Measurements from ENCODE around the gene NT5DC1. TPM values are rescaled to one million over a fixed set of nuclear protein-coding genes. Genes with fewer than 3 reads are reported as not detected.

NT5DC1 gene
- polyA plus RNA-seq, 2 of the 4 experiments (the other 2 are of a cell fraction): 26.9 to 31.5 TPM

GRCh38 chr6:116221911-116222310, 121.3 kb downstream of the NT5DC1 start:
- Histone ChIP-seq H3K4me1 (no peaks in the 10 kb centered on the region), H3K27ac (no peak overlapping the region), H3K9me3 (no peaks in the 10 kb centered on the region), H3K4me3 (no peak overlapping the region), H3K4me2 (no peak overlapping the region)
- WGBS (ENCODE audit: missing lambda C conversion rate): 93% methylated on average over 2 of the region's 2 CpGs
- FAIRE-seq (no peak), ATAC-seq (no peak), DNase-seq (ENCODE audit: low read depth in 1 of 2, low spot score in 1 of 2) (no peak)
- no peak for TF ChIP-seq POLR2A (IDR thresholded peaks at IDR 0.05; ENCODE audit: low read length)
- no peak for TF ChIP-seq RFX5 (IDR thresholded peaks at IDR 0.05)
- no peak for TF ChIP-seq HMGXB4 (CRISPR knock-in tag; IDR thresholded peaks at IDR 0.05; ENCODE audit: borderline replicate concordance)
- no peak for TF ChIP-seq ZNF302 (CRISPR knock-in tag; IDR thresholded peaks at IDR 0.05)
- TF ChIP-seq TP53 (CRISPR knock-in tag; IDR thresholded peaks at IDR 0.05): no peak
- no peak for TF ChIP-seq CBX8 (IDR thresholded peaks at IDR 0.05)
- no peak for TF ChIP-seq HOXB5 (CRISPR knock-in tag; IDR thresholded peaks at IDR 0.05)
- TF ChIP-seq BCL3 (IDR thresholded peaks at IDR 0.05): no peak
- TF ChIP-seq ATOH8 (CRISPR knock-in tag; IDR thresholded peaks at IDR 0.05; ENCODE audit: low read depth): no peak
- TF ChIP-seq MAFK (IDR thresholded peaks at IDR 0.05; ENCODE audit: partially characterized antibody): no peak
- TF ChIP-seq HOXA7 (CRISPR knock-in tag; IDR thresholded peaks at IDR 0.05): no peak
- TF ChIP-seq HOXB13 (CRISPR knock-in tag; IDR thresholded peaks at IDR 0.05; ENCODE audit: low read depth): no peak
- TF ChIP-seq JUNB (IDR thresholded peaks at IDR 0.05): no peak
- no peak for TF ChIP-seq PHF8 (IDR thresholded peaks at IDR 0.05; ENCODE audit: borderline replicate concordance, low read depth)
- no peak for TF ChIP-seq POLR2AphosphoS2 (conservative IDR thresholded peaks at IDR 0.05; ENCODE audit: low read length)
- TF ChIP-seq NR3C1 (IDR thresholded peaks at IDR 0.05): no peak
- ChIA-PET CTCF (no interaction called here), POLR2A (no interaction called here)

- DNase-seq (ENCODE audit: low read depth in 1 of 2, low spot score in 1 of 2) (no peak), ATAC-seq (no peak), FAIRE-seq (no peak)
- Histone ChIP-seq H3K9me3 (no peaks in the 10 kb centered on the region), H3K27ac (no peak overlapping the region), H3K4me3 (no peak overlapping the region), H3K4me2 (no peak overlapping the region), H3K4me1 (no peaks in the 10 kb centered on the region)
- 88% methylated on average over 3 of the region's 3 CpGs for WGBS (ENCODE audit: missing lambda C conversion rate)
- TF ChIP-seq MAX (IDR thresholded peaks at IDR 0.05): no peak
- TF ChIP-seq HEYL (CRISPR knock-in tag; IDR thresholded peaks at IDR 0.05): no peak
- TF ChIP-seq EHF (CRISPR knock-in tag; IDR thresholded peaks at IDR 0.05): no peak
- no peak for TF ChIP-seq RARB (CRISPR knock-in tag; IDR thresholded peaks at IDR 0.05)
- no peak for TF ChIP-seq MAZ (IDR thresholded peaks at IDR 0.05; ENCODE audit: borderline replicate concordance, low read depth, low read length)
- TF ChIP-seq RAD21 (conservative IDR thresholded peaks at IDR 0.05 in 1 of 2, IDR thresholded peaks at IDR 0.05 in 1 of 2): no peak
- no peak for TF ChIP-seq FOXS1 (CRISPR knock-in tag; IDR thresholded peaks at IDR 0.05)
- TF ChIP-seq REST (IDR thresholded peaks at IDR 0.05): no peak
- no peak for TF ChIP-seq HOXB13 (CRISPR knock-in tag; IDR thresholded peaks at IDR 0.05; ENCODE audit: low read depth)
- TF ChIP-seq ATOH8 (CRISPR knock-in tag; IDR thresholded peaks at IDR 0.05; ENCODE audit: low read depth): no peak
- no peak for TF ChIP-seq FOSL2 (IDR thresholded peaks at IDR 0.05)
- TF ChIP-seq FOSL2 (CRISPR knock-in tag; IDR thresholded peaks at IDR 0.05): no peak
- TF ChIP-seq NFE2L2 (conservative IDR thresholded peaks at IDR 0.05; ENCODE audit: low read length): no peak
- no peak for TF ChIP-seq USF2 (IDR thresholded peaks at IDR 0.05)
- TF ChIP-seq TP53 (CRISPR knock-in tag; IDR thresholded peaks at IDR 0.05): no peak
- no peak for TF ChIP-seq ZFP36 (IDR thresholded peaks at IDR 0.05; ENCODE audit: borderline replicate concordance, partially characterized antibody)
- CTCF ChIA-PET: interaction anchor here (0.6 kb wide), 1 partner anchor 748 kb away, joined by 3 read pairs; no protein-coding TSS in a partner anchor
- POLR2A ChIA-PET: no interaction called here
Measured at GRCh38 chr6:116223355-116223754, 122.7 kb downstream of the NT5DC1 start.

Measured in A549 (cell line).